B cell (primary cell): ENCODE data around the gene SELENOP.

ENCODE experiments used
- CTCF ChIP-seq: fragments of 200-600 bp; IDR thresholded peaks from one replicate; pipeline ENCODE4 v1.8.0; 2022; ENCODE audit warnings: antibody characterized with exemption, mild to moderate bottlenecking
- EZH2 ChIP-seq: IDR thresholded peaks from 2 replicates; pipeline ENCODE4 v1.6.1; 2012; ENCODE audit warnings: borderline replicate concordance, low read depth, mild to moderate bottlenecking, moderate library complexity, low read length; ENCODE audit not compliant: insufficient read depth, poor library complexity, severe bottlenecking

- TF ChIP-seq CTCF (no peak), EZH2 (no peak)
Measured at GRCh38 chr5:42787073-42787472, 24.6 kb downstream of the SELENOP start.
